Measurements from ENCODE around the gene CRADD. TPM values are rescaled to one million over a fixed set of nuclear protein-coding genes. Genes with fewer than 3 reads are reported as not detected.

Gene CRADD
- total RNA-seq, 2 donors from 2014 or later, result 56.1 to 94.8 TPM

- Histone ChIP-seq H3K4me1 (peaks cover 0 to 34% of the 10 kb centered on the region in 2 donors), H3K27me3 (no peaks in the 10 kb centered on the region), H3K4me3 (no peak overlapping the region), H3K36me3 (no peaks in the 10 kb centered on the region), H3K9me3 (no peaks in the 10 kb centered on the region), H3K27ac (no peak overlapping the region)
- DNase-seq (ENCODE audit: low spot score), result no peak
- TF ChIP-seq CTCF (IDR thresholded peaks at IDR 0.05), result no peak
Measured at GRCh38 chr12:93762059-93762719, 85.0 kb downstream of the CRADD start.

- no peak for DNase-seq (ENCODE audit: low spot score)
- H3K36me3 ChIP-seq, result no peaks in the 10 kb centered on the region
- TF ChIP-seq CTCF (IDR thresholded peaks at IDR 0.05), result no peak
- H3K9me3 ChIP-seq, result no peaks in the 10 kb centered on the region
- no peak overlapping the region for H3K27ac ChIP-seq
- H3K4me1 ChIP-seq, result peaks cover 0 to 36% of the 10 kb centered on the region in 2 donors
- no peak overlapping the region for H3K4me3 ChIP-seq
- no peaks in the 10 kb centered on the region for H3K27me3 ChIP-seq
Measured at GRCh38 chr12:93762912-93763553, 85.9 kb downstream of the CRADD start.

- peaks cover 0 to 34% of the 10 kb centered on the region in 2 donors for H3K4me1 ChIP-seq
- H3K36me3 ChIP-seq, result no peaks in the 10 kb centered on the region
- H3K9me3 ChIP-seq, result no peaks in the 10 kb centered on the region
- no peak overlapping the region for H3K4me3 ChIP-seq
- no peaks in the 10 kb centered on the region for H3K27me3 ChIP-seq
- no peak for DNase-seq (ENCODE audit: low spot score)
- no peak overlapping the region for H3K27ac ChIP-seq
- no peak for TF ChIP-seq CTCF (IDR thresholded peaks at IDR 0.05)
Measured at GRCh38 chr12:93763746-93764147, 86.6 kb downstream of the CRADD start.

- DNase-seq (ENCODE audit: low spot score), result no peak
- H3K4me3 ChIP-seq, result no peak overlapping the region
- TF ChIP-seq CTCF (IDR thresholded peaks at IDR 0.05), result no peak
- peaks cover 0 to 23% of the 10 kb centered on the region in 2 donors for H3K4me1 ChIP-seq
- no peaks in the 10 kb centered on the region for H3K27me3 ChIP-seq
- H3K36me3 ChIP-seq, result no peaks in the 10 kb centered on the region
- no peaks in the 10 kb centered on the region for H3K9me3 ChIP-seq
- peak overlapping the region; percentile 43 to 65 for H3K27ac ChIP-seq
Measured at GRCh38 chr12:93766371-93766770, 89.2 kb downstream of the CRADD start.

- Histone ChIP-seq H3K27me3 (no peaks in the 10 kb centered on the region), H3K36me3 (no peaks in the 10 kb centered on the region), H3K27ac (peak overlapping the region; percentile 43 to 65), H3K4me3 (no peak overlapping the region), H3K9me3 (no peaks in the 10 kb centered on the region), H3K4me1 (peaks cover 0 to 21% of the 10 kb centered on the region in 2 donors)
- peak; percentile 20 to 69 for TF ChIP-seq CTCF (IDR thresholded peaks at IDR 0.05)
- no peak for DNase-seq (ENCODE audit: low spot score)
Measured at GRCh38 chr12:93766796-93767523, 89.8 kb downstream of the CRADD start.
